ENCODE data around the gene TRRAP.
"Not testable (repeated sequence)": the region's sequence is repeated elsewhere in the genome, so short reads cannot be mapped to it uniquely, and the experiment has no call there.

Gene TRRAP

DNA sequence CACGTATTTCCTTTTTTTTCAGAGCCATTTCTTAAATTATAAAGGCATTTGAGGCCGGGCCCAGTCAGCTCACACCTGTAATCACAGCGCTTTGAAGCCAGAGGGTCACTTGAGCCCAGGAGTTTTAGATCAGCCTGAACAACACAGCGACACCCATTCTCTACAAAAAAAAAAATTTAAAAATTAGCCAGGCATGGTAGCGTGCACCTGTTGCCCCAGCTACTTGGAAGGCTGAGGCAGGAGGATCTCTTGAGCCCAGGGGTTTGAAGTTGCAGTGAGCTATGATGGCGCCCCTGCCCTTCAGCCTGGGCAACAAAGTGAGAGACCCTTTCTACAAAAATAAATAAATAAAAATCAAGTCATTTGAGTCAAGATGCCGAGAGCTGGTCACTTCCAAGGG, 11.6 kb upstream of the TRRAP start:
- DNase-seq = no peak

DNA sequence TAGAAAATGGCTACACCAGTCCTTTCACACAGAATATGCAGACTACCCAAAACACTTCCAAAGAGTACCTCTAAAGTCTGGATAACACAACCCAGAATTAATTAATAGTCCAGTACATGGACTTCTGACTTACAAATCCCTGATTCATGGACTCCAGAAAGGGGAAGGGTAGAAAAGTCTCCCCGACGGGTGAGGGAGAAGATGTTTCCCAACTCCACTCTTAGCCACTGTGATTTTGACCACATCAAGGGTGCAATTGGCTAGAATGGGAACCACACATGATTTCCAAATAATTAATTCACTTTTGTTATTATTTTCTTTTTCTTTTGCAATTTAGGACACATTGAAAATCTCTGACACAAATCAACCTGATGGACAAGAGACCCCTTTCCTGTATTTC, 9.9 kb upstream of the TRRAP start:
- no peak for DNase-seq

GRCh38 chr7:98869027-98869596, 9.2 kb upstream of the TRRAP start:
- DNase-seq = no peak

- DNase-seq = no peak
Measured at GRCh38 chr7:98869597-98870120, 8.7 kb upstream of the TRRAP start, which contains the start of gene TMEM130. TMEM130 (minus strand) TSS chr7:98870014; CDS start chr7:98869861, 153 bp downstream.

DNA sequence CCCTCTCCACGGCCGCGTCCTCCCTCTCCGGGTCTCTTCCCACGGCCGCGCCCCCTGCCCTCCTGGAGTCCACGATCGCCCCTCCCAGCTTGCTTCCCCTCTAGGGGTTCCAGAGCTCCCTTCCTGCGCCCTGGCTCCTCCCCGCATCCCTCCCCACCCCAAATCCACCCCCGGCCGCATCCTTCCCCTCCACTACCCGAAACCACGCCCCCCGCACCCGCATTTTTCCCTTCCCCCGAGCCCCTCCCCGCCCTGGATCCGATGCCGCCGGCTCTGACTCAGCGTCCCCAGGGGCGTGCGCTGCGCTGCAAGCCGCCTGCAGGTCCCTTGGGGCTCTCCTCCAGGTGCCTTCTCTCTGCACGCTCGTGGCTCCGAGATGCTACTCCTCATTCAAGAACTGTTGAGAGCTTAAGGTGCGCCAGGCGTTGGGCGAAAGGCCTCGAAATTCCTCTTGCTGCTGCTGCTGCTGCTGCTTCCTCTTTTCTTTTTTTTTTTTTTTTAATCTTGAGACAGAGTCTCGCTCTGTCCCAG, 8.1 kb upstream of the TRRAP start:
- DNase-seq = peak; percentile 80

GRCh38 chr7:98870807-98871491, 7.4 kb upstream of the TRRAP start:
- no peak for DNase-seq

DNA sequence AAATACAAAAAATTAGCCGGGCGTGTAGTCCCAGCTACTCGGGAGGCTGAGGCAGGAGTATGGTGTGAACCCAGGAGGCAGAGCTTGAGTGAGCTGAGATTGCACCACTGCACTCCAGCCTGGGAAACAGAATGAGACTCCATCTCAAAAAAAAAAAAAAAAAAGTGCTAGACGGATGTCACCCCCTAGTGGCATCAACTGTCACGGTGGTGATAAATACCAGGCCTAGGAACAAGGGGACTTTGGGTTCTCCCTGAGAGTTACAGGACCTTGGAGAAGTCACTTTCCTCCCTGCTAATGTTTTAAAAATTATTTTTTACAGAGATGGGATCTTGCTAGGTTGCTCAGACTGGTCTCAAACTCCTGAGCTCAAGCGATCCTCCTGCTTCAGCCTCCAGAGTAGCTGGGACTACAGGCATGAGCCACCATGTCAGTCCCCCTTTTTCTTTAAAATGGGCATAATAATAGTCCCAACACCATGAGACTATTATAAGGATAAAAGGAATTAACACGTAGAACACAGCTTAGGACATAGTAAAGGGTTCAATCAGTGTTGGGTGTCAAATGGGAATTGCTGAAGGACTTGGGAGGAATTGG, 5.9 kb upstream of the TRRAP start:
- DNase-seq = peak; percentile 28 to 33

DNA sequence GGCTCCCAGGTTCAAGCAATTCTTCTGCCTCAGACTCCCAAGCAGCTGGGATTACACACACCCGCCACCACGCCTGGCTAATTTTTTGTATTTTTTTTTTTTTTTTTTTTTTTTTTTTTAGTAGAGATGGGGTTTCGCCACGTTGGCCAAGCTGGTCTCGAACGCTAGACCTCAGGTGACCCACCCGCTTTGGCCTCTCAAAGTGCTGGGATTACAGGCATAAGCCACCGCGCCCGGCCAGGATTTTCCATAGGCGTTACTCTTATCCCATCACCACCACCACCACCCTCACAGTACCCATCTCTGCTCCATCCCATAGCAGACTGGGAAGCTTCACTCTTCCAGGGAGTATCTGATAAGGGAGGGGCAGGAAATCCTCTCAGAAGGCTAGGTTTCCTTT, 4.7 kb upstream of the TRRAP start:
- not testable (repeated sequence) for DNase-seq

- DNase-seq = no peak
Measured at GRCh38 chr7:98874942-98875341, 3.4 kb upstream of the TRRAP start.

DNA sequence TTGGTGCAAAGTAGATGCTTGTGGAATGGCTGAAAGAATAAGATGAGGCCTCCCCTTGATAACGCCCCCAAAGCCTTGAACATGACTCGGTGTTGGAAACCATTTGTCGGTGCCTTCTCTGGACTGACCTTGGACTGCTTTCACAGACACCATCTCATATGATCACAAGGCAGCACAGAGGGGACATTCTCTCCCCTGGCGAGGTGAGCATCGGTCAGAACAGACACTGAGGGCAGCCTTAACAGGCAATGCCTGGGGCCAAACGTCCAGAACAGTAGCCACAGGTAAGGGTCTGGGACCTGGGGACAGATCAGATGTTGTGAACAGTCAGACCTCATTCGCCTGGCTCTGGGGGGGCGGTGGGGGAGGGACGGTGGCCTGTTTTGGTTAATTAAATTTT, 2.8 kb upstream of the TRRAP start:
- DNase-seq = no peak

DNA sequence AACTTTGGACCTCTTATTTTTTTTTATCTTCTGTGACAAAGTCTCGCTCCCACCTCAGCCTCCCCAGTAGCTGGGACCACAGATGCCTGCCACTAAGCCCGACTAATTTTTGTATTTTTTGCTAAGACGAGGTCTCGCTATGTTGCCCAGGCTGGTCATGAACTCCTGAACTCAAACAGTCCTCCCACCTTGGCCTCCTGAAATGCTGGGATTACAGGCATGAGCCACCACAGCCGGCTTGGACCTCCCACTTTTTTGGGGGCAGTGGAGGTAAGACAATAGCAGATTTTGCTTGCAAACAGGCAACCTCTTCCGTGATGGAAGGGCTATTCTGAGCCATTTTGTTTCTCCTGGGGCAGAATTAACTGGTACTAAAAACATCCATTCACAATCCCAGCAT, 1.2 kb upstream of the TRRAP start:
- DNase-seq = no peak

- no peak for DNase-seq
Measured at GRCh38 chr7:98877692-98878364, 504 bp upstream of the TRRAP start.

GRCh38 chr7:98879198-98879978, 1.1 kb downstream of the TRRAP start:
- DNase-seq = peak; percentile 57 to 66

GRCh38 chr7:98879979-98880315, 1.6 kb downstream of the TRRAP start:
- no peak for DNase-seq

DNA sequence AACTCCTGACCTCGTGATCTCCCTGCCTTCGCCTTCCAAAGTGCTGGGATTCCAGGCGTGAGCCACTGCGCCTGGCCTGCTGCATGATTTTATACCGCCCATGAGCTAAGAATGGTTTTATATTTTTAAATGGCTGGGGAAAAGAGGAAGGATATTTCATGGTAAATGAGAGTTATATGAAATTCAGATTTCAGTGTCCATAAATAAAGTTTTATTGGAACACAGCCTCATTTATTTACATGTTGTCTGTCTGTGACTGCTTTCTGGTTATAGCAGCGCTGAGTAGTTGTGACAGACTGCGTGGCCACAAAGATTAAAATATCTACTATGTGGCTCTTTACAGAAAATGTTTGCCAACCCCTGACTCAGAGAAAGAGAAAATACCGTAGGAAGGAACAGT, 2.2 kb downstream of the TRRAP start:
- DNase-seq = no peak

GRCh38 chr7:98881561-98882315, 3.4 kb downstream of the TRRAP start:
- peak in 1 of 2 experiments; percentile 17 for DNase-seq

DNA sequence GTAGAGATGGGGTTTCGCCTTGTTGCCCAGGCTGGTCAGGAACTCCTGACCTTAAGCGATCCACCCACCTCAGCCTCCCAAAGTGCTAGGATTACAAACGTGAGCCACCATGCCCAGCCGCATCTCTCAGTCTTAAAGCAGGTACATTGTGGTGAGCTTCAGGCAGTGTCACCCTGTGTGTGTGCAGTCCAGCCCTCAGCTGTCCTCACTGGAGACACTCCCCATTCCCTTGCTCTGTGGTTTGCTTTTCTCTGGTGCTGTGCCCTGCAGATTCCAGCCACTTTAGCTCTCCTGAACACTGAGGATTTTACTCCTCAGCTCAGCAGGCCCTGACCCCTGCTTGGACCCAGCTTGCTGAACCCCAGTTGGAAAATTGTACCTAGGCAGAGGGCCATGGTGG, 6.1 kb downstream of the TRRAP start:
- DNase-seq = no peak

DNA sequence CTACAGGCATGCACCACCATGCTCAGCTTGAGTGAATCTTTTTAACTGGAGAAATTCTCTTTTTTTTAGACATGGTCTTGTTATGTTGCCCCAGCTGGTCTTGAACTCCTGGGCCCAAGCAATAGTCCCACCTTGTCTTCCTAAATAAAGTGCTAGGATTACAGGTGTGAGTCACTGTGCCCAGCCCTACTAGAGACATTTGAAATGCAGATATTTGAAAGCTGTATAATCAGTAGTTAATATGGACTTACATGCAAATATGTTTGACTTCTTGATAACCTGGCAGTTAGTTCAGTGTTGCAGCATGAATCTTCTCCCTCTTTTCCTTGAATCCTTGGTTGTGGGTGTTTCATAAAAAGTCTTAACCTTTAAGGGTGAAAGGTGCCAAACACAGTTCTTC, 8.7 kb downstream of the TRRAP start:
- no peak for DNase-seq

GRCh38 chr7:98892609-98893008, 14.3 kb downstream of the TRRAP start:
- DNase-seq = no peak

- no peak for DNase-seq
Measured at GRCh38 chr7:98899816-98900215, 21.5 kb downstream of the TRRAP start.

GRCh38 chr7:98900815-98901214, 22.5 kb downstream of the TRRAP start:
- no peak for DNase-seq

- no peak for DNase-seq
Measured at GRCh38 chr7:98902523-98902922, 24.2 kb downstream of the TRRAP start.
